Peyer's patch (tissue), 4 donors: ENCODE measurements around the gene DACT3.

Source experiments
- CTCF ChIP-seq, 6 experiments: fragments of 450-650 bp in 4 of 6; fragments of 200-600 bp in 2 of 6; sonication (generic) in 1 of 6; IDR thresholded peaks; one replicate each; pipeline ENCODE4 v1.5.1; 2017 to 2019; ENCODE audit warnings: antibody characterized with exemption in 6 of 6, mild to moderate bottlenecking in 3 of 6, moderate library complexity in 1 of 6
- POLR2A ChIP-seq, 2 donors: fragments of 450-650 bp; IDR thresholded peaks; one replicate each; pipeline ENCODE4 v1.5.1; 2017; ENCODE audit warnings: antibody characterized with exemption in 2 of 2, mild to moderate bottlenecking in 2 of 2, moderate library complexity in 2 of 2

GRCh38 chr19:46700704-46701103 is 39.7 kb upstream of the DACT3 start:
- TF ChIP-seq CTCF (IDR thresholded peaks at IDR 0.05) = no peak
- TF ChIP-seq POLR2A (IDR thresholded peaks at IDR 0.05) = no peak
